Peyer's patch (tissue), 4 donors: ENCODE measurements around the gene KRT23.

Source experiments
- POLR2A ChIP-seq, 2 donors: fragments of 450-650 bp; IDR thresholded peaks; one replicate each; pipeline ENCODE4 v1.5.1; 2017; ENCODE audit warnings: antibody characterized with exemption in 2 of 2, mild to moderate bottlenecking in 2 of 2, moderate library complexity in 2 of 2
- TF ChIP-seq, protein P1 (sequence below), 6 experiments: fragments of 450-650 bp in 4 of 6; fragments of 200-600 bp in 2 of 6; sonication (generic) in 1 of 6; IDR thresholded peaks; one replicate each; pipeline ENCODE4 v1.5.1; 2017 to 2019; ENCODE audit warnings: antibody characterized with exemption in 6 of 6, mild to moderate bottlenecking in 3 of 6, moderate library complexity in 1 of 6

DNA sequence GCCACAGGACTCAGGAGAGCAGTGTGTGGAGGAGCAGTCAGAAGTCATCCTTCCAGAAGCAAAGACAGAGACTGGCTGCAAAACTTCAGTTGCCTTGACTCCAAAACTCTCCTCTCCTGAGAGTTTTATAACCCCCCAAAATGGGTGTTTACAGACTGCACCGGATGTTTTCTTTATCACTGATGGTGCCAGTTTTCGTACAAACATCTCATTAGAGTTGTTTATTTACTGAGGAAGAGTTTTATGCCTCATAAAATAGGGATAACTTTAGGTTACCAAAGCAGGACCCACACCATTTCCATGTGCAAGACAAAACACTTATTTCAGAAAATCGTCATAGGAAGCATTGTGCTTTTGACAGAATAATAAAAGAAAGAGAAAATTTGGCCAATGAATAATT is 46.8 kb upstream of the KRT23 start, which contains the start of gene KRT40:
- TF ChIP-seq, protein P1, sequence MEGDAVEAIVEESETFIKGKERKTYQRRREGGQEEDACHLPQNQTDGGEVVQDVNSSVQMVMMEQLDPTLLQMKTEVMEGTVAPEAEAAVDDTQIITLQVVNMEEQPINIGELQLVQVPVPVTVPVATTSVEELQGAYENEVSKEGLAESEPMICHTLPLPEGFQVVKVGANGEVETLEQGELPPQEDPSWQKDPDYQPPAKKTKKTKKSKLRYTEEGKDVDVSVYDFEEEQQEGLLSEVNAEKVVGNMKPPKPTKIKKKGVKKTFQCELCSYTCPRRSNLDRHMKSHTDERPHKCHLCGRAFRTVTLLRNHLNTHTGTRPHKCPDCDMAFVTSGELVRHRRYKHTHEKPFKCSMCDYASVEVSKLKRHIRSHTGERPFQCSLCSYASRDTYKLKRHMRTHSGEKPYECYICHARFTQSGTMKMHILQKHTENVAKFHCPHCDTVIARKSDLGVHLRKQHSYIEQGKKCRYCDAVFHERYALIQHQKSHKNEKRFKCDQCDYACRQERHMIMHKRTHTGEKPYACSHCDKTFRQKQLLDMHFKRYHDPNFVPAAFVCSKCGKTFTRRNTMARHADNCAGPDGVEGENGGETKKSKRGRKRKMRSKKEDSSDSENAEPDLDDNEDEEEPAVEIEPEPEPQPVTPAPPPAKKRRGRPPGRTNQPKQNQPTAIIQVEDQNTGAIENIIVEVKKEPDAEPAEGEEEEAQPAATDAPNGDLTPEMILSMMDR (IDR thresholded peaks at IDR 0.05), result no peak
- TF ChIP-seq POLR2A (IDR thresholded peaks at IDR 0.05), result no peak
